Fibroblast of lung (primary cell): Measurements from ENCODE around the gene ZNF813.

Experiments
- EZH2 ChIP-seq: IDR thresholded peaks from 2 replicates; pipeline ENCODE4 v1.5.1; 2012; ENCODE audit warnings: low read length, control low read depth, mild to moderate bottlenecking; ENCODE audit errors: missing control alignments
- TF ChIP-seq, protein P1 (sequence below), 2 donors: IDR thresholded peaks in 1 of 2; conservative IDR thresholded peaks in 1 of 2; 1 replicate in 1 of 2; 2 replicates in 1 of 2; pipeline ENCODE4 v1.5.1; 2011 to 2012; ENCODE audit warnings: low read length in 2 of 2, control low read depth in 1 of 2, inconsistent platforms in 1 of 2, low read depth in 1 of 2, mild to moderate bottlenecking in 1 of 2

DNA sequence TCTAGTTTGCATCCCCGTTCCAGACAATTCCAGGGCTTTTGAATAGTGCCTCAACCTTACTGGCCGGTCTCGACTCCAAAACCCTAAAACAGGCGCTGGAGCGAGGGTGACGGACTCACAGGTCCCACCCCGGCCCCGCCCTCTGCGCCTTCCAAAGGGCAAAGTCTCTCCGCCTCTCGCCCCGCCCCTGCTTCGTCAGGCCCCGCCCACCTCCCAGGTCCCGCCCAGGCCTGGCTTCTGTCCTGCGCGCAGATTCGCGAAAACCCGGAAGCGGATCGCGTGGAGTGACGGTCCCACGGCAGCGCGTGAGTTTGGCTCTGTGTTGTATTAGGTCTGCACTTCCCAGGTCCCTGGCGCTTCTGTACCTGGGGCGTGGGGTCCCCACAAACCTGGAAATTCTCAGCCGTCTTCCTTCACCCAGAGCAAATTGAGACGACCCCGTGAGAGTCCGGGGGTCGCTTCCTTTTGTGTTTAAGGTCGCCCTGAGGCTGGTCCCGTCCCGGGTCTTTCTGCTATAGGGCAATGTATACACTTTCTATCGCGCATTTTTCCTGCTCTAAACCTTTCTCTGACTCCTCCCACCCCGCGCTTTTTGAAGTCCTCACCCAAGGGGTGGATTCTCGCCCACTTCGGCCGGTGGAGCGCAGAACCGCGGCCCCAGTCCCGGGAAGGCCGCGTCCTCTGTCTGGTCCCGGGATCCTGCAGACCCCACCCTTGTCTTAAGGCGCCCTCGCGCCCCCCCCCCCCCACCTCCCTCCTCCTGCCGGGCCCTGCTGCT, at the start of gene ZNF813:
- TF ChIP-seq, protein P1, sequence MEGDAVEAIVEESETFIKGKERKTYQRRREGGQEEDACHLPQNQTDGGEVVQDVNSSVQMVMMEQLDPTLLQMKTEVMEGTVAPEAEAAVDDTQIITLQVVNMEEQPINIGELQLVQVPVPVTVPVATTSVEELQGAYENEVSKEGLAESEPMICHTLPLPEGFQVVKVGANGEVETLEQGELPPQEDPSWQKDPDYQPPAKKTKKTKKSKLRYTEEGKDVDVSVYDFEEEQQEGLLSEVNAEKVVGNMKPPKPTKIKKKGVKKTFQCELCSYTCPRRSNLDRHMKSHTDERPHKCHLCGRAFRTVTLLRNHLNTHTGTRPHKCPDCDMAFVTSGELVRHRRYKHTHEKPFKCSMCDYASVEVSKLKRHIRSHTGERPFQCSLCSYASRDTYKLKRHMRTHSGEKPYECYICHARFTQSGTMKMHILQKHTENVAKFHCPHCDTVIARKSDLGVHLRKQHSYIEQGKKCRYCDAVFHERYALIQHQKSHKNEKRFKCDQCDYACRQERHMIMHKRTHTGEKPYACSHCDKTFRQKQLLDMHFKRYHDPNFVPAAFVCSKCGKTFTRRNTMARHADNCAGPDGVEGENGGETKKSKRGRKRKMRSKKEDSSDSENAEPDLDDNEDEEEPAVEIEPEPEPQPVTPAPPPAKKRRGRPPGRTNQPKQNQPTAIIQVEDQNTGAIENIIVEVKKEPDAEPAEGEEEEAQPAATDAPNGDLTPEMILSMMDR (conservative IDR thresholded peaks at IDR 0.05 in 1 of 2, IDR thresholded peaks at IDR 0.05 in 1 of 2; ENCODE audit: low read depth in 1 of 2, low read length in 2 of 2): no peak
- no peak for TF ChIP-seq EZH2
